Fibroblast of lung (primary cell): Measurements from ENCODE around the gene AK9. TPM values are rescaled to one million over a fixed set of nuclear protein-coding genes. Genes with fewer than 3 reads are reported as not detected.

Experiments
- DNase-seq, 2 donors: peaks; one replicate each; pipeline versions ENCODE4 v3.0.0 to v3.0.0-alpha.2; 2010; ENCODE audit warnings: low read depth in 2 of 2
- H2AFZ ChIP-seq: 2 replicates; pipeline ENCODE4 v1.5.1; 2012; ENCODE audit warnings: low read length, control low read depth, inconsistent platforms
- H3K27ac ChIP-seq: 2 replicates; pipeline ENCODE4 v1.5.1; 2011; ENCODE audit warnings: low read length, control low read depth; ENCODE audit not compliant: insufficient read depth
- H3K27me3 ChIP-seq: 2 replicates; pipeline ENCODE4 v1.5.1; 2011; ENCODE audit warnings: mild to moderate bottlenecking, low read length; ENCODE audit not compliant: control insufficient read depth, insufficient read depth
- H3K36me3 ChIP-seq: 2 replicates; pipeline ENCODE4 v1.5.1; 2011; ENCODE audit warnings: low read length; ENCODE audit not compliant: control insufficient read depth, insufficient read depth
- H3K4me1 ChIP-seq: 2 replicates; pipeline ENCODE4 v1.5.1; 2011; ENCODE audit warnings: low read length; ENCODE audit not compliant: control insufficient read depth, insufficient read depth; ENCODE audit errors: extremely low read depth
- H3K4me2 ChIP-seq: 2 replicates; pipeline ENCODE4 v1.5.1; 2011; ENCODE audit warnings: low read length, control low read depth; ENCODE audit not compliant: insufficient read depth; ENCODE audit errors: extremely low read depth
- H3K4me3 ChIP-seq, 4 experiments: fragments of 200-600 bp in 1 of 4; sonication (generic) in 1 of 4; replicated peaks in 1 of 4; 2 replicates each; pipeline ENCODE4 v1.5.1; 2011 to 2016; ENCODE audit warnings: low read length in 4 of 4, low read depth in 3 of 4, mild to moderate bottlenecking in 3 of 4, control low read depth in 2 of 4, inconsistent platforms in 1 of 4, mixed read lengths in 1 of 4; ENCODE audit not compliant: insufficient read depth in 1 of 4; ENCODE audit errors: control extremely low read depth in 1 of 4
- H3K79me2 ChIP-seq: 2 replicates; pipeline ENCODE4 v1.5.1; 2012; ENCODE audit warnings: mild to moderate bottlenecking, low read length, inconsistent platforms; ENCODE audit not compliant: control insufficient read depth, insufficient read depth
- H3K9ac ChIP-seq: 2 replicates; pipeline ENCODE4 v1.5.1; 2011; ENCODE audit warnings: mild to moderate bottlenecking, low read length, control low read depth; ENCODE audit not compliant: insufficient read depth
- H3K9me3 ChIP-seq: 2 replicates; pipeline ENCODE4 v1.5.1; 2012; ENCODE audit warnings: low read depth, low read length; ENCODE audit not compliant: control insufficient read depth, insufficient read depth
- H4K20me1 ChIP-seq: 2 replicates; pipeline ENCODE4 v1.5.1; 2011; ENCODE audit warnings: low read length; ENCODE audit not compliant: control insufficient read depth, insufficient read depth; ENCODE audit errors: extremely low read depth
- EZH2 ChIP-seq: IDR thresholded peaks from 2 replicates; pipeline ENCODE4 v1.5.1; 2012; ENCODE audit warnings: low read length, control low read depth, mild to moderate bottlenecking; ENCODE audit errors: missing control alignments
- polyA plus RNA-seq, 2 donors: library from polyadenylated mRNA; depleted of rRNA in 1 of 2; stranded (reverse) in 1 of 2; unstranded in 1 of 2; fragments of >200 nt; gene quantifications; 2 replicates each; pipeline ENCODE4 v1.2.1, GENCODE V29; 2011 to 2012; ENCODE audit warnings: missing spikeins in 1 of 2
- total RNA-seq: library from RNA; depleted of rRNA; stranded (reverse); fragments of >200 nt; gene quantifications from 2 replicates; pipeline ENCODE4 v1.2.1, GENCODE V29; 2014
- TF ChIP-seq, protein P1 (sequence below), 2 donors: IDR thresholded peaks in 1 of 2; conservative IDR thresholded peaks in 1 of 2; 1 replicate in 1 of 2; 2 replicates in 1 of 2; pipeline ENCODE4 v1.5.1; 2011 to 2012; ENCODE audit warnings: low read length in 2 of 2, control low read depth in 1 of 2, inconsistent platforms in 1 of 2, low read depth in 1 of 2, mild to moderate bottlenecking in 1 of 2

The AK9 gene
- total and polyA plus RNA-seq, 2 donors (not counting 1 experiment from before 2014, with no cell fraction given), result 4.5 to 10.4 TPM

DNA sequence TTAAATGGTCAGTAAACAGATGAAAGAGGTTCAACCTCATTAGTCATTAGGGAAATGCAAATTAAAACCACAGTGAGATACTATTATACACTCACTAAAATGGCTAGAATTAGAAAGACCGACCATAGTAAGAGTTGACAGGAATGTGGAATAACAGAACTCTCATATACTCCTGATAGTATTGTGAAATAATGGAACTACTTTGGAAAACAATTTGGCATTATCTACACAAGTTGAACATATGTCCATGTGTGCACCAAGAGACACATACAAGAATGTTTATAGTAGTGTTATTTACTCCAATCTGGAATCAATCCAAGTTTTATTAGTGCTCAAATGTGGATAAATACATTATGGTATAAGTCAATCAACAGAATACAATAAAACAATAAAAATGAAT, 59.6 kb downstream of the AK9 start:
- Histone ChIP-seq H3K79me2 (no peaks in the 10 kb centered on the region), H3K4me3 (no peak overlapping the region), H3K27ac (no peak overlapping the region), H3K9me3 (no peaks in the 10 kb centered on the region), H2AFZ (no peak overlapping the region), H3K4me1 (no peaks in the 10 kb centered on the region), H4K20me1 (no peaks in the 10 kb centered on the region), H3K9ac (no peak overlapping the region), H3K4me2 (no peak overlapping the region), H3K36me3 (no peaks in the 10 kb centered on the region), H3K27me3 (no peaks in the 10 kb centered on the region)
- TF ChIP-seq, protein P1, sequence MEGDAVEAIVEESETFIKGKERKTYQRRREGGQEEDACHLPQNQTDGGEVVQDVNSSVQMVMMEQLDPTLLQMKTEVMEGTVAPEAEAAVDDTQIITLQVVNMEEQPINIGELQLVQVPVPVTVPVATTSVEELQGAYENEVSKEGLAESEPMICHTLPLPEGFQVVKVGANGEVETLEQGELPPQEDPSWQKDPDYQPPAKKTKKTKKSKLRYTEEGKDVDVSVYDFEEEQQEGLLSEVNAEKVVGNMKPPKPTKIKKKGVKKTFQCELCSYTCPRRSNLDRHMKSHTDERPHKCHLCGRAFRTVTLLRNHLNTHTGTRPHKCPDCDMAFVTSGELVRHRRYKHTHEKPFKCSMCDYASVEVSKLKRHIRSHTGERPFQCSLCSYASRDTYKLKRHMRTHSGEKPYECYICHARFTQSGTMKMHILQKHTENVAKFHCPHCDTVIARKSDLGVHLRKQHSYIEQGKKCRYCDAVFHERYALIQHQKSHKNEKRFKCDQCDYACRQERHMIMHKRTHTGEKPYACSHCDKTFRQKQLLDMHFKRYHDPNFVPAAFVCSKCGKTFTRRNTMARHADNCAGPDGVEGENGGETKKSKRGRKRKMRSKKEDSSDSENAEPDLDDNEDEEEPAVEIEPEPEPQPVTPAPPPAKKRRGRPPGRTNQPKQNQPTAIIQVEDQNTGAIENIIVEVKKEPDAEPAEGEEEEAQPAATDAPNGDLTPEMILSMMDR (conservative IDR thresholded peaks at IDR 0.05 in 1 of 2, IDR thresholded peaks at IDR 0.05 in 1 of 2; ENCODE audit: low read depth in 1 of 2, low read length in 2 of 2), result no peak
- TF ChIP-seq EZH2, result no peak
- no peak for DNase-seq

DNA sequence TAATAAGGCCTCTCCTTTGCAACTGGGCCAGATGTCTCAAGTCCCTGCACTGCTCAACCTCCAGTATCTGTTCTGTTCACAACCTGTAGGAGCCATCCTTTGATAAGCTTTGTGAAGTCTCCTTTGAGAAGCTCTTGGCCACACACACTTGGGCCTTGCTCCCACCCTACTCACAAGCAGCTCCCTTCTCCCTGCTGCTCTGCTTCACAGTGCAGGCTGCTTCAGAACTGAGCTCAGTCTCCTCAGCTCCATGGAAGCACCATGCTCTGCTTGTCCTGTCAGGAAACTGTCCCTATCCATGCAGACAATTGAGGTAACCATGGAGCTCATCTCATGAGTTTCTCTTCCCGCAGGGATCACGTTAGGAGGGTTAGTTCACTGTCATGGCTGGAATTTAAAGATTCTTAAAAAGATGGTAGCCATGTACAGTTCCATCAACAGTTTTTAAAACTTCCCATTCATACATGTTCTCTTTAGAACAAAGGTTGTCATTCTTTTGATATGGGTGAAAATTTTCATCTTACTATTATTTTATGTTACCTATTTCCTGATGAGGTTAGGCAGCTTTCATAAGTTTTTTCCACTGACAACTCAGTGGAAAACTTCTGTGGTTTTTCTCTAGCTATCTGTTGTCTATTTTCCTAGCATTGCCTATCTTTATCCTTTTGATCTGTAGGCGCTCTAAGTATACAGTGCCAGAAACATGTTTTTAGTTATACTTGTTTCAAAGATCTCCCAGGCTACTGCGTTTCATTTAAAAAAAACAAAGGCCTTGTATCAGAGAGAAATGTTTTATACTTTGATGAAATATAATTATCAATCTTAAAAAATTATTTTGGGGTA, 62.6 kb downstream of the AK9 start:
- Histone ChIP-seq H3K36me3 (no peaks in the 10 kb centered on the region), H3K4me2 (no peak overlapping the region), H3K27ac (no peak overlapping the region), H3K4me3 (no peak overlapping the region), H2AFZ (no peak overlapping the region), H4K20me1 (no peaks in the 10 kb centered on the region), H3K27me3 (no peaks in the 10 kb centered on the region), H3K79me2 (no peaks in the 10 kb centered on the region), H3K9ac (no peak overlapping the region), H3K9me3 (no peaks in the 10 kb centered on the region), H3K4me1 (no peaks in the 10 kb centered on the region)
- no peak for TF ChIP-seq EZH2
- TF ChIP-seq, protein P1 (conservative IDR thresholded peaks at IDR 0.05 in 1 of 2, IDR thresholded peaks at IDR 0.05 in 1 of 2; ENCODE audit: low read depth in 1 of 2, low read length in 2 of 2), result no peak
- no peak for DNase-seq

DNA sequence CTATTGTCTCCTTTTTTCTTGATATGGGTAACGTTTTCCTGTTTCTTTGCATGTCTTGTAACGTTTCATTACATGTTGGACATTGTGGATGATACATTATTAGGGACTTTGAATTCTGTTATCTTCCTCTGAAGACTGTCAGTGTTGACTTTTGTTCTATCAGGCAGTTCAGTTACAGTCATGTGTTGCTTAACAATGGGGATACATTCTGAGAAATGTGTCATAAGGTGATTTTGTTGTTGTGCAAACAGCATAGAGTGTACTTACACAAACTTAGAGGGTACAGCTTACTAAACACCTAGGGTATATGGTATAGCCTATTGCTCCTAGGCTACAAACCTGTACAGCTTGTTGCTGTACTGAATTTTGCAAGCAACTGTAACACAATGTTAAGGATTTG, 64.7 kb downstream of the AK9 start:
- Histone ChIP-seq H3K4me2 (no peak overlapping the region), H3K4me3 (no peak overlapping the region), H3K9ac (no peak overlapping the region), H3K36me3 (no peaks in the 10 kb centered on the region), H2AFZ (no peak overlapping the region), H4K20me1 (no peaks in the 10 kb centered on the region), H3K27ac (no peak overlapping the region), H3K79me2 (no peaks in the 10 kb centered on the region), H3K27me3 (no peaks in the 10 kb centered on the region), H3K4me1 (no peaks in the 10 kb centered on the region), H3K9me3 (no peaks in the 10 kb centered on the region)
- no peak for DNase-seq
- TF ChIP-seq, protein P1 (conservative IDR thresholded peaks at IDR 0.05 in 1 of 2, IDR thresholded peaks at IDR 0.05 in 1 of 2; ENCODE audit: low read depth in 1 of 2, low read length in 2 of 2), result no peak
- no peak for TF ChIP-seq EZH2
